ELR (cell line): ENCODE results near the gene EEF1AKMT2.
"Not testable (repeated sequence)": the region's sequence is repeated elsewhere in the genome, so short reads cannot be mapped to it uniquely, and the experiment has no call there.

ENCODE experiments used
- DNase-seq: peaks from one replicate; pipeline ENCODE4 v3.0.0-alpha.2; 2015; ENCODE audit warnings: low read depth

Gene EEF1AKMT2

DNA sequence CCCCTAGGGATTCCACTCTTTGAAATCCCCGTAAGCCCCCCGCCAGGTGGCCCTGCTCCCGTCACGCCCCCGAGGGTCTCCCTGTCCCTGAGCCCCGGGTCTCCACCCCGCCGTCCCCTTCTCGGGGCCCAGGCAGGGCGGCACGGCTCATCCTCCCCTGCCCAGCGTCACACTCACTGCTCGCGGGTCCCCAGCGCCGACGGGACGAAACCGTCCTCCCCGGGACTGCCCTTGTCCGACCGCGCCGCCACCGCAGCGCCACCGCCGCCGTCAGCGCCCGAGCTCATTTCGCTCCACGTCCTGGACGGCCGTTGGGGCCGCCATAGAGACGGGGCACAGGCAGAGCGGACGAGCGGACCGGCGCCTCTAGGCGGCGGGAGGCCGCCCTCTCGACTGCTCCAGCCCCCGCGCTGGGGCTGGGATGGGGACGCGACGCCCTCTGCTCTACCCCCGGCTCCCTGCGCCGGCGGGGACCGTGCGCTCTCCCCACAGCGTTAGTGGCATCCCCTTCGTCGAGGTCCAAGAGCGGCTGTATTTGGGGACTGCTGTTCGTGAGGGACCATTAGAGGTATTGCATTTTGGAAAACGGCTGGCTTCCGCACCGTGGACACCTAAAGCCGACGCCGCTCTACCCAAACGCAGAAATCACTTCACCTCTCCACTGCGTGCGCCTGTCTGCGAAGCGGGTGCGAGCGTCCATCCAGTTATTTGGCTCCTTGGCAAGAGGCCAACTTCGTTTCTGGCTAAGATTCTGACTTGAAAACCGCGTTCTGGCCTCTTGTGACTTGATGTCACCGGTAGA lies at the start of gene EEF1AKMT2:
Gene EEF1AKMT2 (minus strand): TSS at position 341 of the 802 bp plus-strand sequence. CDS start 54 bp downstream, at position 287.
- DNase-seq = peak; percentile 89

GRCh38 chr10:124837687-124838086 lies 46.0 kb upstream of the EEF1AKMT2 start:
- no peak for DNase-seq

- DNase-seq = no peak
These were observed 39.4 kb upstream of the EEF1AKMT2 start for GRCh38 chr10:124831116-124831515.

- DNase-seq = no peak
These were observed 38.8 kb upstream of the EEF1AKMT2 start for GRCh38 chr10:124830445-124830844.

GRCh38 chr10:124829447-124830115 lies 37.9 kb upstream of the EEF1AKMT2 start:
- no peak for DNase-seq

DNA sequence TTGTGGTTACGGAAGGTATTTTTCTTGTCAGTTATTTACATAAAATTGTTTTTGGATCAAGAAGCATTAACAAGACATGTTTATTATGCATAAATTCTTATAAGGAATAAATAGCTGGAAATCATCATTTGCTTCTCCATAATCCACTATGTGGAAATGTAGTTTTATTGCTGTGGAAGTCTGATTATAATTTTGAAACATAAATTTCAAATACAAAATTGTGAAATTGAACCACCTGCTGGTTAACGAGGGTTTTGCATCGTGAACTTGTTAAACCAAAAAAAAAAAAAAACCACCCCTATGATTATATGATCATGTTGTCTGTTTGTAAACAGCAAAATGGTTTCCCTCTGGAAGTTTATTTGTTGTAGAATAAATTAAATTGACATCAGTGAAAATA lies 35.8 kb upstream of the EEF1AKMT2 start:
- peak; percentile 51 for DNase-seq

DNA sequence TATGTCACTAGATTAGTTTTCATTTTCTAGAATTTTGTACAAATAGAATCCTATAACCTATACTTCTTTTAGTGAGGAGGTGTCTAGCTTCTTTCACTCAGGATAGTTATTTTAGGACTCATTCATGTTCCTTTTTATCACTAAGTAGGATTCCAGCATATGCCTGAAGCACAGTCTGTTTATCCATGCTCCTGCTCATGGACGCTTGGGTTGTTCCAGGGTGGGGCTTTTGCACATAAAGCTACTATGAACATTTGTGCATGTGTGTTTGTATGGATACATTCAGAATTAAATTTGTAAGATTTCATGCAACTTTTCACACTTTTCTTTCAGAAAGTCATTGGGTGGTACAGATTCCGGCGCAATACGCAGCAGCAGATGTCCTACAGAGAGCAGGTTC lies 34.6 kb upstream of the EEF1AKMT2 start:
- DNase-seq = no peak

DNA sequence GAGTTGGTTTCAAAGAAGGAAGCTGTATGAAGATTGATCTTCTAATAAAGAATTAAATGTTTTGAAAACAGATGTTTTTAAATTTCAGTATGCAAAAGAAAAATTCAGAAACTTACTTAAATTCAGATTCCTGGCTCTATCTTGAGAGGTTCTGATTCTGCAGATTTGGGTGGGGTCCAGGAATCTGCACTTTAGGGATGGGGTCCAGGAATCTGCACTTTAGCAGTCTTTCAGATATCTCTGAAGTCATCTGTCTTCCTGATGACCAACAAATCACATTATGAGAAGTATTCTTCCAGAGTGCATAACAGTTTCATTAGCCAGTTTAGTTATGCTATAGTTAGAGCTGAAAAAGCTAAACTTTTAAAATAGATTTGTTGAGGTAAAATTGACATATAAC lies 34.0 kb upstream of the EEF1AKMT2 start:
- no peak for DNase-seq

DNA sequence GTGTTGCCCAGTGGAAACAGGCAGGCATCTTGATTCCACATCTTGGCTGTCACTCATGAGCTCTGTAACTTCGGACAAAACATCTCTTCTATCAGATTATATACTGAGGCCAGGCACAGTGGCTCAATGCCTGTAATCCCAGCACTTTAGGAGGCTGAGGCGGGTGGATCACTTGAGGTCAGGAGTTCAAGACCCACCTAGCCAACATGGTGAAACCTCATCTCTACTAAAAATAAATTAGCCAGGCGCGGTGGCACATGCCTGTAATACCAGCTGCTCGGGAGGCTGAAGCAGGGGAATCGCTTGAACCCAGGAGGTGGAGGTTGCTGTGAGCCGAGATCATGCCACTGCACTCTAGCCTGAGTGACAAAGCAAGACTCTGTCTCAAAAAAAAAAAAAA lies 33.2 kb upstream of the EEF1AKMT2 start:
- not testable (repeated sequence) for DNase-seq

- DNase-seq = no peak
These were observed 32.8 kb upstream of the EEF1AKMT2 start for GRCh38 chr10:124824507-124824906.

- DNase-seq = no peak
These were observed 29.8 kb upstream of the EEF1AKMT2 start for GRCh38 chr10:124821520-124821919.

DNA sequence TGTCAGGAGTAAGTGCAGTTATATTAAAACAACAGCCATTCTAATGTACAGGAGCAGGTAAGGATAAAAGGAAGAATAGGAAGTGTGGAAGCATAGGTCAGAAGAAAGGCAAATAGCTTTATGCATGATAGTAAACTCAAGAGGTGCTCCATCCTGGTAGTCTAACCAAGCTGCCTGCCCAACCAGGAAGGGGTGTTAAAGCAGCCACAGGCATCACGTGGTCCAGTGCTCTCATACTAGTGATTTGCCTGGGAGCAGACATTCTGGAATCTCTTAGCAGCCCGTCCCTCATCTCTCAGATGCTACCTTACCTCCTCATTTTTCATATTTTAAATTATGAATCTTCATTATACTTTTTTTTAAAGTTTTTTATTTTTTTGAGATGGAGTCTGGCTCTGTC lies 28.4 kb upstream of the EEF1AKMT2 start:
- DNase-seq = no peak

- DNase-seq = peak; percentile 37
These were observed 10.6 kb upstream of the EEF1AKMT2 start for GRCh38 chr10:124802313-124802675.

- DNase-seq = no peak
These were observed 7.5 kb upstream of the EEF1AKMT2 start for GRCh38 chr10:124799211-124799610.

DNA sequence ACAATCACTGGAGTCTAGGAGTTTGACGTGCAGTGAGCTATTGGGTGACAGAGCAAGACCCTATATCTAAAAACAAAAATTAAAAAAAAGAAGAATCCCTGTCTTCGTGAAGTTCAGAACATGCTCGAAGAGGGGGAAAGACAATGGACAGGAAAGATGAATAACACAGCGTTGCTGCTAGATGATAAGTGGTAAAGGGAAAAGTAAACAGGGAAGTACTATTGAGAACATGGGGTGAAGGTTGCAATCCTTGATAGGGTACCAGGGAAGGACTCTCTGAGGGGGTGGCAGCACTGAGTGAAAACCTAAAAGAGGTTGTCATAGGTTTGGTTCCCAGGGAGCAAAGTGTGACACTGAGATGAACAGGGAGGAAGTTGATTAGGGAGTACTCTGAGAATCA lies 7.1 kb upstream of the EEF1AKMT2 start:
- DNase-seq = no peak

DNA sequence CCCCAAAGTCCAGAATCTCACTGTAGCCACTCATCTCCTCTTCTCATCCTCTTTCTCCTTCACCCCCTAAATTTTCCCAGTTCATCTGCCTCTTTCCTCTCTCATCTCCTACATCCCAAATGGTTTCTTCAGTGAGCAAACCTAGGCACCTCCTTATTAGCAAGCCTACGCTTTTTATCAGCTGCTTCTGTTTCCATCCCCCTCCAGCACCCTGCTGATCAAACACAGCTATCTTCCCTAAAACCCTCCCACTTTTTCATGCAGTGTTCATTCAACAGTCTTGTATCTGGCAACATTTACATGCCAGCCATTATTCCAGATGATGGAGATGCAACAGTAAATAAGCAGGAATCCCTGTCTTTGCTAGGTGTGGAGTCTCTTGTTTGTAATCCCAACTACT lies 6.7 kb upstream of the EEF1AKMT2 start:
- no peak for DNase-seq

- no peak for DNase-seq
These were observed 1.3 kb upstream of the EEF1AKMT2 start for GRCh38 chr10:124792998-124793352.

GRCh38 chr10:124782900-124783299 lies 8.8 kb downstream of the EEF1AKMT2 start:
- not testable (repeated sequence) for DNase-seq

GRCh38 chr10:124768791-124769190 lies 22.9 kb downstream of the EEF1AKMT2 start:
- DNase-seq = no peak

DNA sequence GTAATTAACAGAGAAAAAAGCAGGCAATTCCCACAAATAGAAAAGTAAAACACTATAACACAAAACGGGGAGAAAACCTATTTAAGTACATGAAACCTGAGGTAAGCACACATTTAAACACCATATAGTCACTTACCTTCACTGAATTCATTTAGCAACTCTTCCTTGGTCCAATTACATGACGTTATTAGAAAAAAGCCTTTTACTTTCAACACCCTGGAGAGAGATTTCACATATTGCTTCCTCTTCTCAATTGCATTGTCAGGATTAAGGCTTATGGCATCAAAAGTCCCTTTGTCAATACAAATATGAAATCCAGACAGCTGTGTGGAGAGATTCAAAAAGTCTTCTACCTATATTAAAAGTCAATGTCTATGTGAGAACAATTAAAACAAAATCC lies 26.4 kb downstream of the EEF1AKMT2 start:
- DNase-seq = no peak

DNA sequence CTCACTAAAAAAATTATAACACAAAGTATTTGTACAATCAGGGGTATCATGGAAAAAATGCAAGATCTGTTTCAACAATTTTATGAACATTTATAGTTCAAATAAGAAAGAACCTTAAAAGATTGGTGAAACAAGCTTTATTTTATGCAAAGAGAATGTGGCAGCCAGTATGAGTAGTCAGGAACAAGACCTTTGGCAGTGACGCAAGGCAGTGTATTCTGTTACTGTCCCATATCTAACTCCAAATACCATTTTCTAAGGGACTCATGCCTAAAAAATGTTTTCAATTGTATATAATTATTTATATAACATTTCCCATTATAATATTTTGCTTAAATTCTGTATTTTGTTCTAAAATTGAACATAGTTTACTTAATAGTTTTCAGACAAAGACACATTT lies 28.4 kb downstream of the EEF1AKMT2 start:
- DNase-seq = no peak

GRCh38 chr10:124762281-124762680 lies 29.4 kb downstream of the EEF1AKMT2 start:
- no peak for DNase-seq

- no peak for DNase-seq
These were observed 35.4 kb downstream of the EEF1AKMT2 start for GRCh38 chr10:124756156-124756903.
